Keratinocyte (primary cell): ENCODE data around the gene CDK8. TPM values are rescaled to one million over a fixed set of nuclear protein-coding genes. Genes with fewer than 3 reads are reported as not detected.

Experiments
- DNase-seq: peaks from one replicate; pipeline ENCODE4 v3.0.0-alpha.2; 2011; ENCODE audit warnings: low read depth, missing footprints, low spot score
- FAIRE-seq: peaks from 2 replicates; lab custom pipeline; 2011; peaks lifted over from hg19 to GRCh38; lab: Jason Lieb, UNC
- H2AFZ ChIP-seq: 2 replicates; pipeline ENCODE4 v1.6.0; 2012; ENCODE audit warnings: low read length, control low read depth, inconsistent platforms; ENCODE audit not compliant: control insufficient read depth
- H3K27ac ChIP-seq: 2 replicates; pipeline ENCODE4 v1.5.1; 2011; ENCODE audit warnings: low read length; ENCODE audit not compliant: control insufficient read depth, insufficient read depth
- H3K27me3 ChIP-seq: 3 replicates; pipeline ENCODE4 v1.6.0; 2011; ENCODE audit warnings: low read length; ENCODE audit not compliant: control insufficient read depth, insufficient read depth; ENCODE audit errors: extremely low read depth
- H3K36me3 ChIP-seq, 2 experiments: 2 replicates in 1 of 2; 3 replicates in 1 of 2; pipeline ENCODE4 v1.5.1; 2011; ENCODE audit warnings: low read length in 2 of 2, mild to moderate bottlenecking in 1 of 2; ENCODE audit not compliant: control insufficient read depth in 2 of 2, insufficient read depth in 2 of 2; ENCODE audit errors: extremely low read depth in 1 of 2
- H3K4me1 ChIP-seq: 3 replicates; pipeline ENCODE4 v1.5.1; 2011; ENCODE audit warnings: low read length; ENCODE audit not compliant: control insufficient read depth, insufficient read depth; ENCODE audit errors: extremely low read depth
- H3K4me2 ChIP-seq: 3 replicates; pipeline ENCODE4 v1.6.0; 2011; ENCODE audit warnings: low read depth, low read length; ENCODE audit not compliant: control insufficient read depth, insufficient read depth; ENCODE audit errors: extremely low read depth
- H3K4me3 ChIP-seq, 3 experiments: fragments of 200-600 bp in 1 of 3; sonication (generic) in 1 of 3; 2 replicates in 2 of 3; 3 replicates in 1 of 3; pipeline ENCODE4 v1.5.1; 2011 to 2016; ENCODE audit warnings: low read length in 3 of 3, mild to moderate bottlenecking in 3 of 3, control low read depth in 2 of 3, inconsistent platforms in 1 of 3, low read depth in 1 of 3, mixed read lengths in 1 of 3, mixed run types in 1 of 3, moderate library complexity in 1 of 3; ENCODE audit not compliant: control insufficient read depth in 2 of 3, insufficient read depth in 2 of 3; ENCODE audit errors: extremely low read depth in 1 of 3
- H3K79me2 ChIP-seq: 2 replicates; pipeline ENCODE4 v1.6.0; 2012; ENCODE audit warnings: low read length; ENCODE audit not compliant: control insufficient read depth, insufficient read depth
- H3K9ac ChIP-seq: 3 replicates; pipeline ENCODE4 v1.6.0; 2011; ENCODE audit warnings: low read length; ENCODE audit not compliant: control insufficient read depth, insufficient read depth; ENCODE audit errors: extremely low read depth
- H3K9me1 ChIP-seq: 3 replicates; pipeline ENCODE4 v1.6.0; 2011; ENCODE audit warnings: low read length; ENCODE audit not compliant: control insufficient read depth, insufficient read depth; ENCODE audit errors: extremely low read depth
- H3K9me3 ChIP-seq: 2 replicates; pipeline ENCODE4 v1.5.1; 2012; ENCODE audit warnings: low read depth, low read length; ENCODE audit not compliant: control insufficient read depth
- H4K20me1 ChIP-seq: 3 replicates; pipeline ENCODE4 v1.6.0; 2011; ENCODE audit warnings: low read length; ENCODE audit not compliant: control insufficient read depth, insufficient read depth; ENCODE audit errors: extremely low read depth
- EZH2 ChIP-seq: IDR thresholded peaks from one replicate; pipeline ENCODE4 v1.6.1; 2012; ENCODE audit warnings: inconsistent platforms, mild to moderate bottlenecking, low read length, moderate library complexity
- dilution Hi-C: fragments of 300-500 bp; cut with MboI; formaldehyde crosslinking; loops from one replicate; pipeline ENCODE4 v1.7.0; 2020; ENCODE audit warnings: low sequenced_read_pairs; ENCODE audit not compliant: extremely low pct_ligation_motif_present
- polyA plus RNA-seq, 5 experiments: library from polyadenylated mRNA; depleted of rRNA in 3 of 5; stranded (reverse) in 3 of 5; stranded (forward) in 1 of 5; unstranded in 1 of 5; fragments of >200 nt; gene quantifications; 1 replicate in 1 of 5; 2 replicates in 3 of 5; 3 replicates in 1 of 5; pipeline versions ENCODE4 v1.2.1 to v1.2.3, GENCODE V29; 2011 to 2012; ENCODE audit warnings: missing spikeins in 2 of 5, low read depth in 1 of 5, low replicate concordance in 1 of 5
- TF ChIP-seq, protein P1 (sequence below), 3 experiments: IDR thresholded peaks in 1 of 3; conservative IDR thresholded peaks in 1 of 3; optimal IDR thresholded peaks in 1 of 3; 2 replicates in 2 of 3; 3 replicates in 1 of 3; pipeline versions ENCODE3 to v1.5.1; 2011; ENCODE audit warnings: low read length in 3 of 3, mild to moderate bottlenecking in 3 of 3, moderate library complexity in 2 of 3, control low read depth in 1 of 3, inconsistent platforms in 1 of 3; ENCODE audit not compliant: insufficient read depth in 2 of 3; ENCODE audit errors: extremely low read depth in 1 of 3

Gene CDK8
- polyA plus RNA-seq, 1 donor (not counting 4 experiments of a cell fraction or from before 2014, with no cell fraction given): 27.5 TPM

- Histone ChIP-seq H3K4me2 (no peak overlapping the region), H3K79me2 (no peaks in the 10 kb centered on the region), H3K4me1 (no peaks in the 10 kb centered on the region), H3K9me1 (no peaks in the 10 kb centered on the region), H3K36me3 (peaks cover 3 to 8% of the 10 kb centered on the region in 2 experiments), H4K20me1 (no peaks in the 10 kb centered on the region), H3K27ac (no peak overlapping the region), H3K9ac (no peak overlapping the region), H2AFZ (no peak overlapping the region), H3K4me3 (no peak overlapping the region), H3K27me3 (no peaks in the 10 kb centered on the region), H3K9me3 (no peaks in the 10 kb centered on the region)
- TF ChIP-seq, protein P1, sequence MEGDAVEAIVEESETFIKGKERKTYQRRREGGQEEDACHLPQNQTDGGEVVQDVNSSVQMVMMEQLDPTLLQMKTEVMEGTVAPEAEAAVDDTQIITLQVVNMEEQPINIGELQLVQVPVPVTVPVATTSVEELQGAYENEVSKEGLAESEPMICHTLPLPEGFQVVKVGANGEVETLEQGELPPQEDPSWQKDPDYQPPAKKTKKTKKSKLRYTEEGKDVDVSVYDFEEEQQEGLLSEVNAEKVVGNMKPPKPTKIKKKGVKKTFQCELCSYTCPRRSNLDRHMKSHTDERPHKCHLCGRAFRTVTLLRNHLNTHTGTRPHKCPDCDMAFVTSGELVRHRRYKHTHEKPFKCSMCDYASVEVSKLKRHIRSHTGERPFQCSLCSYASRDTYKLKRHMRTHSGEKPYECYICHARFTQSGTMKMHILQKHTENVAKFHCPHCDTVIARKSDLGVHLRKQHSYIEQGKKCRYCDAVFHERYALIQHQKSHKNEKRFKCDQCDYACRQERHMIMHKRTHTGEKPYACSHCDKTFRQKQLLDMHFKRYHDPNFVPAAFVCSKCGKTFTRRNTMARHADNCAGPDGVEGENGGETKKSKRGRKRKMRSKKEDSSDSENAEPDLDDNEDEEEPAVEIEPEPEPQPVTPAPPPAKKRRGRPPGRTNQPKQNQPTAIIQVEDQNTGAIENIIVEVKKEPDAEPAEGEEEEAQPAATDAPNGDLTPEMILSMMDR (optimal IDR thresholded peaks at IDR 0.05 in 1 of 3, IDR thresholded peaks at IDR 0.05 in 1 of 3, conservative IDR thresholded peaks at IDR 0.05 in 1 of 3; ENCODE audit: extremely low read depth in 1 of 3, insufficient read depth in 2 of 3, low read length in 3 of 3): no peak
- TF ChIP-seq EZH2: no peak
- DNase-seq (no peak), FAIRE-seq (no peak)
- dilution Hi-C loops: no loop called here
Observed at GRCh38 chr13:26400545-26400944, 146.6 kb downstream of the CDK8 start.

- H3K4me3 ChIP-seq: no peak overlapping the region
- no peaks in the 10 kb centered on the region for H3K9me3 ChIP-seq
- no peak overlapping the region for H3K9ac ChIP-seq
- no peaks in the 10 kb centered on the region for H3K4me1 ChIP-seq
- peaks cover 3 to 8% of the 10 kb centered on the region in 2 experiments for H3K36me3 ChIP-seq
- no peak overlapping the region for H3K27ac ChIP-seq
- TF ChIP-seq EZH2: no peak
- TF ChIP-seq, protein P1 (optimal IDR thresholded peaks at IDR 0.05 in 1 of 3, IDR thresholded peaks at IDR 0.05 in 1 of 3, conservative IDR thresholded peaks at IDR 0.05 in 1 of 3; ENCODE audit: extremely low read depth in 1 of 3, insufficient read depth in 2 of 3, low read length in 3 of 3): no peak
- dilution Hi-C loops: no loop called here
- H3K79me2 ChIP-seq: no peaks in the 10 kb centered on the region
- H3K4me2 ChIP-seq: no peak overlapping the region
- no peaks in the 10 kb centered on the region for H3K9me1 ChIP-seq
- H3K27me3 ChIP-seq: no peaks in the 10 kb centered on the region
- DNase-seq (no peak), FAIRE-seq (no peak)
- H4K20me1 ChIP-seq: no peaks in the 10 kb centered on the region
- no peak overlapping the region for H2AFZ ChIP-seq
Observed at GRCh38 chr13:26401069-26401468, 147.1 kb downstream of the CDK8 start.
